NCI-H345 treated with DMSO at 0.1 percent for 48 hours (cell line): Measurements from ENCODE around the gene FBXO31.
"Not testable (repeated sequence)": the region's sequence is repeated elsewhere in the genome, so short reads cannot be mapped to it uniquely, and the experiment has no call there.

Experiments used
- DNase-seq: peaks from one replicate; lab custom pipeline; 2025; ENCODE audit not compliant: unreplicated experiment; lab: John Stamatoyannopoulos, UW

FBXO31 gene

DNA sequence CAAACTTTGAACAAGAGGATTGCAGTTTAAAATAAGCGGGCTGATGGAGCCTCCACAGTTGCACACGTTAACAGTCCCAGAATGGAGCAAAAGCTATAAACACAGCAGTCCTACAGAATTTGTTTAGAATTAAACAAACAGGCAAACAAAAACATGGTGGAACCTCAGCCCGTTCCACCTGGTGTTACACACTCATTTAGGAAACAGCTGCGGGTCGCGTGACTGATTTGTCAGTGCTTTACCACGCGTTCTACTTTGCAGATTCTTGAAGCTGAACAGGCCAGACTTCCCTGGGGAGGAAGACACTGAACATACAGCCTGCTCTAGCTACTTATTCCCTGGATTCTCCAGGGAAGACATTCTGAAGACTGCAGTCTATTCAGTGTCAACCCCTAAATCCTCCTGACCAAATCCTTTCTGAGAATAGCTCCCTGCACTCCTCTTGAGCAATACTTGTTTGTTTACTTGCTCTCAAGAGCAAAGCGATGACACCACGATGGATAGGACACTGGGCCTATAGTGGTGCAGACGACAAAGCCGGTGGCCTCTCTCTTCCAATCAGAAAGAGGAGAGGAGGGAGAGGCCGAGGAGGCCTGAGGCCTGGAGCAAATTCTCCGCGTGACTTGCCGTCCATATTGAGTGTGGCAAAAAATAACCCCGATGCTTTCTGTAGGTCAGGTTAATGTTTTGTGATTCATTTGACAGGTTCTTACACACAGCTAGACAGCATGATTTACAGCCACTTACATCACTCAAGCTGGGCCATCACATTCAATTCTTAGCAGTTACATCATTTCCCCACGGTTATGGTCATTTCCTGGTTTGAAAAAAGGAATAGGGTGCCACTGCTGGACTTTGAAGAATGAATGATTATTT lies 4.6 kb upstream of the FBXO31 start:
- DNase-seq: peak; percentile 84

DNA sequence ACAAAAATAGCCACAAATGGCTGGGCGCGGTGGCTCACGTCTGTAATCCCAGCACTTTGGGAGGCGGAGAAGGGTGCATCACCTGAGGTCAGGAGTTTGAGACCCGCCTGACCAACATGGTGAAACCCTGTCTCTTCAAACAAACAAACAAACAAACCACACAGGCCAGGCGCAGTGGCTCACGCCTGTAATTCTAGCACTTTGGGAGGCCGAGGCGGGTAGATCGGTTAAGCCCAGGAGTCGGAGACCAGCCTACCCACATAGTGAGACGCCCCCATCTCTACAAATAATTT lies 1.2 kb upstream of the FBXO31 start:
- DNase-seq: not testable (repeated sequence)

DNA sequence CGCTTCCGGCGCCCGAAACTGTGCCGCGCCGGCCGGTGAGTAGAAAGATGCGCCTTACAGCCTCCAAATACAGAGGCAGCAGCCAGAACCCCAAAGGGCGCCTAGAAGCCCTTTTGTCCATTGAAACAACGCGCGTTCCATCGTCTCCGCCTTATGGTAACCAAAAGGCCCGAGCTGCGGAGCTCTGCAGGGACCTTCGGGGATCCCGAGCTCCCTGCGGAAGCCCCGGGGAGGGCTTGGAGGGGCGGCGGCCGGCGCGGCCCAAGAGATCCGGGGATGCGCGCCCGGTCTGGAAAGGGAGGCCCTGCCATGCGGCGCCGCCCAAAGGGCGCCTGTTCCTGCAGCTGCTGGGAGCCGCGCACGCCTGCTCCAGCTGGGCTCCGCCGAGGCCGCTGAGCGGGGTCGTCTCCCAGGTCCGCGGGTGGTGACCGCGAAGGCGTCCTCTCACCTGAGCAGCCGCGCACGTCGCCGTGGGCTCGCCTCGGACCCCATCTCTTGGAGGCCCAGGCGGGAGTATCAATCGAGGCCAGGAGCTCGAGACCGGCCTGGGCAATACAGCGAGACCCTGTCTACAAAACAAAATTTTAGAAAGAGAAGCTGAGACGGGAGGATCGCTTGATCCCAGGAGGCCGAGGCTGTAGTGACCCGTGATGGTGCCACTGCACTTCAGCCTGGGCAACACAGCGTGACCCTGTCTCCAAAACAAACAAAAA lies 742 bp upstream of the FBXO31 start:
- DNase-seq: no peak

DNA sequence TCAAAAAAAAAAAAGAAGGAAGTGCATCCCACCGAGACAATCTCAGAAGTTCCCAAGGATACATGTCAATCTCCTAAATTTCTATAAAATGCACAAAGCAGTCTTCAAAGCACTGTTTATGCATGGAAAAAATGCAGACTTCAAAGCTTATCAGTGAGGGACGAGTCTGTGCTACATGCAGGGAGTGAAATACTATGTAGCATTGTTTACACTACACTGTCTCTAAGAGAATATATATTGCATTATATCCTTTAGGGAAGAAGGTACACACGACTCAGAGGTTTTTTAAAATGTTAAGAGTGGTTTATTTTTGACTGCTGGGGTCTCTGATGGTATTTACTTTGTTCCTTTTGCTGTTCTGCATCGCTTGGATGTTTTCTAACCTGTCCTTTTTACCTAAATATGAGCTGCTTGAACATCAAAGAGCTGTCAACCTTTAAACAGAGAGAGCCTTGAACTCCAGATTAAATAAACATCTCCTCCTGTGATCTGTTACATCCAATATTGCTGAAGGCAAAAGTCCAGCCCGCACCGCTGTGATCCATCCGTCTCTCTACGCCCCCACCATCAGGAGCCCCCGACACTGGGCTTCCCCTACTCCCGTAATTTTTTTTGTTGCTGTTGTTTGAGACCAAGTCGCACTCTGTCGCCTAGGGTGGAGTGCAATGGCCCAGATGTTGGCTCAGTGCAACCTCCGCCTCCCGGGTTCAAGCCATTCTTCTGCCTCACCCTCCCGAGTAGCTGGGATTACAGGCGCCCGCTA lies 1.4 kb downstream of the FBXO31 start:
- DNase-seq: no peak

DNA sequence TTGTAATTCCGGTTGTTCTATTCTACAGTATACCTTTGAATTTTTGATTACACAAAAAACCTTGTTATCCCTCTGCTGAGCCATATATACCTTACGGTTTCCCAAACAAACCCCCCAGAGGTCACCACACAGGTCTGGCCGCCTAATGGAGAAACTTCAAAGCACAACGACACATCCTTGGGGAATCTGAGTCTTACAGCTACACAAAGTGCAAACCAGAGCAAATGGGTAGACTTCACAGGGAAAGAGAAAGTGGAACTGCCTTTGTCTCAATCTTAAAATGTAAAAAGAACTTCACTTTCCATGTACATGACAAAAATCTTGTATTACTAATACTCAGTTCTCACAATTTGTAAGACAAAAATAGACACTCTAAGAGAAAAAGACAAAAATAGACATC lies 2.7 kb downstream of the FBXO31 start:
- DNase-seq: no peak

DNA sequence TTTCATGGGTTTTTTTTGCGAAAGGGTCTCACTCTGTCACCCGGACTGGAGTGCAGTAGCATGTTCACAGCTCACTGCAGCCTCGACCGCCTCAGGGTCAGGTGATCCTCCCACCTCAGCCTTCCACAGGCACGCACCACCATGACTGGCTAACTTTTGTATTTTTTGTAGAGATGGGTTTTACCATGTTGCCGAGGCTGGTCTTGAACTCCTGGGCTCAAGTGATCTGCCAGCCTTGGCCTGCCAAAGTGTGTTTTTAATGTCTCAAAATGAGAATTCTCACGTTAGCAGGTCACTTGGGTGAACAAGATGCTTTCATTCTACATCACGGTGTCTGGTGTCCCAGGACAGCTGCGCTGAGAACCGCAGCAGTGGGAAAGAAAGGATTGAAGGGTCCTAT lies 3.2 kb downstream of the FBXO31 start:
- DNase-seq: no peak

DNA sequence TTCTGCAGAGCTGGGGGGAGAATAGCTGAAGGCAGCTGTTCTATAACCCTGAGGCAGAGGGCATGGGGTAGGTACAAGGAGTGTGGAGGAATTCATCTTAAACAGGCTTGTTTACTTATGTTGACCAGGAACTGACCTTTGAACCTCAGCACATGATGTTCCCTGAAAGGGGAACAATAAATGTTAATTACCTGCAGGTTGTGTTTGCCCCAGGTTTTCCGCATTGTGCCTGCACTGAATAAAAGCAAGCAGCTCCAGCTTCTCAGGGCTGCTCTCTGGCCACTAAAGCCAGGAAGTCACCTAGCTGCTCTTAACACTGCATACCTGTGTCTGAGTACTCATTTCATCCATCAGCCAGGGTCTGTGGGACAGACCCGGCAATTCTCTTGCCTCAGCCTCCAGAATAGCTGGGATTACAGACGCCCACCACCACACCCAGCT lies 4.2 kb downstream of the FBXO31 start:
- DNase-seq: not testable (repeated sequence)

DNA sequence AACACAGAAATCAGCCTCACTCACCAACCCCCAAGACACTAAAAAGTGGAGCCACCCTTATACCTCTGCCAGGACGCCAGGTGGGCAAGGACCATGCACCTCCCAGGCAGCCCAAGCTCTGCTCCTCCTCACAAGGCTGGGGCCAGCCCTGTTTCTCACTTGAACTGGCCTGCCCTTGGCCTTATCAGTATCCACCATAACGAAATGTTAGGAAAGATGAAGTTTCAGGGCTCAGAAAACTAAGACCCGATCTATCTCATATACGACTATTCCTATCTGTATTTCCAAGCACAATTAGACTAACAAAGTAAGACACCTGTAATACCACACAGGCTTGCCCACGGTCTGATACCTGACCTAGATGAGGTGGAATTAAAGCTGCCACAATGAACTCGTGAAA lies 6.9 kb downstream of the FBXO31 start:
- DNase-seq: no peak

DNA sequence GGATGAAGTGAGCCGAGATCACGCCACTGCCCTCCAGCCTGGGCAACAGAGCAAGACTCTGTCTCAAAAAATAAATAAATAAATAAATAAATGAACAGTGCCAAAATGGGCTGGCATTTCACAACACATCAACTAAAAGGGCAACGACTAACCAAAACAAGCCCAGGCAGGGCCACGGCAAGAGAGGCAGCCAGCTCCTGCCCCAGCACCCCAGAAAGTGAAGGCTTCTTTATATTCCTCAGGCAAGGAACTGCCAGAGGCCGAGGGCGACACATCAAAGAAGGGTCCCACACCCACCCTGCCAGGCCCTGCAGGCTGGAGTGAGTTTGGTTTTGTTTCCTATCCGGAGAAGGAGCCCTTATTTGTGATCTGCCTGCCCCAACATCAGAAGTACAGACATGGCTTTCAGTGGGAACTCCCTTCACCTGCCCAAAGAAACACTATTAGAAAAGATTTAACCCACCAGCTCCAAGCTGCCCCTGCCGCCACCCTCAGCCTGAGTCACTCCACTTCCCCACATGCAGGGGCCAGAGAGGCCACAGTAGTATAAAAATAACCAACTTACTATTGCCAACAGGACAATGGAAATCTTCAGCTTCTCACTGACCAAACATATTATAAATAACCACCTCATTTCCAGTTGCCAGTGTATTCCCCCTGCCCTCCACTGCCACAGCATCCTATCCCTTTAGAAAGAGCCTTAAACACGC lies 8.0 kb downstream of the FBXO31 start:
- DNase-seq: no peak

DNA sequence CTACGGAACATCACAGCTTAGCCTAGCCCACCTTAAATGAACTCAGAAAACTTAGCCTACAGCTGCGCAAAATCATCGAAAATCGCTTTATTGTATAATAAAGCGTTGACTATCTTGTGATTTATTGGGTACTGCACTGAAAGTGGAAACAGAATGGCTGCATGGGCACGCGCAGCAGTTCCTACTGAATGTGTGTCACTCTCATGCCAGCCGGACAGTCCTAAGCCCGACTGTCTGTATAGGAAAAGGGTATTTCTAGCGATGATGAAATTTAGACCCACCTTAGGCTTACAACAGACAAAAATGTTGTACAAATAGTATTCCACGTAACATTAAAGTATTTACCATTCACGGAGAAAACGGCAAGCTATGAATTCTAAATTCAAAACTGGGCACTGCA lies 9.3 kb downstream of the FBXO31 start:
- DNase-seq: no peak

DNA sequence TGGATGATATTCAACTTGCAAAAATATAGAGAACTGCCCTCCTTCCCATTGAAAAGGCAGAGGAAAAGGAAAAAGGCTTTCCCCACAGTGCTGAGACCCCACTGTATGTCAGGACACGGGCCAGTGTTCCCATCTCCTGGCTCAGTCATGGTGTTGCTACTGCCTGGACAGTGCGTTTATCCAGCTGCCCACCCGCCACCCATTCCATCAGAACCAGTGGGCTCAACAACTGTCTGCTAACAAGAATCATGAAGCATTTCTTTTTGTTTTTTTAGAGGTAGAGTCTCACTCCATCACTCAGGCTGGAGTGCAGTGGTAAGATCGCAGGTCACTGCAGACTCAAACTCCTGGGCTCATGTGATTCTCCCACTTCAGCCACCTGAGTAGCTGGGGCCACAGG lies 11.3 kb downstream of the FBXO31 start:
- no peak for DNase-seq

DNA sequence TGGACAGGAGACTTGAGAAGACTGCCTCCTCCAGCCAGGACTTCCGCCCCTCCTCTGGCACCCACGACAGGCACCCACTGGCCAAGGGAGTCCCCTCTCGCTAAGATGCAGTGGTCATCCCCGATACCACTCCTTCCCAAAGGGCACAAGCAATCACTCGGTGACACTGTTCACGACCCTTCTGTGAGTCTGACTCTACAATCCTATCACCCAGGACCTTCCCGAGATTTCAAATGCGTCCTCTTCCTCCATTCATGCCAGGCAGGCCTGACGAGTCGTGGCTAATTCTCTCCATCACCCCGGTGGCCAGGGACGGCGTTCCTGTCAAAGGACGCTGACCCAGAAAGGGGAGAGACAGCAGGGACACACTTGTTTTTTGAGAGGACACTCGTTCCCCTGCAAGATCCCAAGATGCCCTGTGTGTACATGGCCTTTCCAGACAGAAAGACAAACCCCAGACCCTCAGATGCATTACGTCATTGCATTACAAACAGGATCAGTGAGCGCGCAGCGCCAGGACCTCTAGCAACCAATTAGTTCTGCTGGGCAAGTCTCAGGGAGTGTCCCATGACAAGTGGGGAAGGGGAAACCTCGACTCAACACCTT lies 12.2 kb downstream of the FBXO31 start:
- no peak for DNase-seq

DNA sequence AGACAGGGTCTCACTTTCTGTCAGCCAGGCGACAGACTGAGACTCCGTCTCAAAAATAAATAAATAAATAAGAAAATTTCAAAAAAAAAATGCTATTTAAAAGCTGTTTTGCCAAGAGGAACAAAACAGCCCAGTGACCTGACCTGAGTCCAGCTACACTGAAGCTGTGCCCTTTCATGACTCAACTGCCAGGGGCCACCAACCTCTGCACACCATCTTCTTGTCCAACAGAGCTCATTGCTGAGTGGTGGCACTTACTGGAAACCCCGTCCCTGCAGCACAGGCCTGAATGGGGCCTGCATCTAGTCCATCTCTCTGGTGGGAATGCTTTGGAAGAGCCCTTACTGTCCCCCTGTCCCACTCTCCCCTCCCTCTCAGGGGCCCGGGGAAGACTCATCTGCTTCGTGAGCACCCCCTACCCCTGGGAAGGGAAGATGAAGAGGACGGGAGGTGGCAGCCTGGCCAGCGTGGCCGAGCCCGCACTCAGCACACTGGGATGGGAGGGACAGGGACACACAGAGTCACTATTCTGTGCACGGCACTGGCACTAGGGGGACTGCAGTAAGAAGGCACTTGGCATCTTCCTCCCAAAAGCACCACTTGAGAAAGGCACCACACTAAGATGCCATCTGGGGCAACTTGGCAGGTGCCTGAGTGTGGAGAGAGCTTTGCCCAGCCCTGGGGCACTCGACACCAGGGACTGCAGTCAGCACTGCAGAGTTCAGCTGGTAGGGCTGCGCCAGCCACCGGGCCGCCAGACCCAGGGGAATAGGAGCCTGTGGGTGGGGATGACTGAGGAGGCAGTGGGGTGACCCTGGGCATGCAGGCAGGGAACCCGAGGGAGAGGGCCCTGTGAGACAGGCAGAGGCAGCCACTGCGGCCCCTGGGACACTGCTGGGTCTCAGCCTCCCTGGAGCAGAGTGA lies 13.5 kb downstream of the FBXO31 start:
- no peak for DNase-seq

DNA sequence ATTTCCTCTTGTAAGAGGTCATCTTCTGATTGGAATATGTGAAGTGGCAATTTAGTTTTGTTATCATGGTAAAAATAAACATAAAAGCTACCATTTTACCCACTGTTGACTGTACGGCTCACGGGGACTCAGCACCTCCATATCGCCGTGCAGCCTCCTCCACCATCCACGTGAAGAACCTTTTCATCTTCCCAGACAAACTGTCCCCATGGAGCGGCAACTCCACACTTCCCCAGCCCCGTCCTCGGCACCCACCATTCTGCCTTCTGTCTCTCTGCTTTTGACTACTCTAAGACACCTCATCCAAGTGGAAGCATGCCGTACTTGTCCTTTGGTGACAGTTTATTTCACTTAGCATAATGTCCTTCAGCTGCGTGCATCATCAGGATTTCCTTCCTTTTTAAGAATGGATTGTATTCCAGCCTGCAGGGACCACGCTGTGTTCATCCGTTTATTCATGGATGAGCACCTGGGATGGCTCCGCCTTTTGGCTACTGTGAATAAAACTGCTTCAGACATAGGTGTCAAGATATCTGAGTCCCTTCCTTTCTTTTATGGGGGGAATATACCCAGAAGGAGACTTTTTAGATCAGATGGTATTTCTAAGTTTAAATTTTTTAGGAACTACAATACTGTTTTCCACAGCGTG lies 14.3 kb downstream of the FBXO31 start:
- DNase-seq: no peak

DNA sequence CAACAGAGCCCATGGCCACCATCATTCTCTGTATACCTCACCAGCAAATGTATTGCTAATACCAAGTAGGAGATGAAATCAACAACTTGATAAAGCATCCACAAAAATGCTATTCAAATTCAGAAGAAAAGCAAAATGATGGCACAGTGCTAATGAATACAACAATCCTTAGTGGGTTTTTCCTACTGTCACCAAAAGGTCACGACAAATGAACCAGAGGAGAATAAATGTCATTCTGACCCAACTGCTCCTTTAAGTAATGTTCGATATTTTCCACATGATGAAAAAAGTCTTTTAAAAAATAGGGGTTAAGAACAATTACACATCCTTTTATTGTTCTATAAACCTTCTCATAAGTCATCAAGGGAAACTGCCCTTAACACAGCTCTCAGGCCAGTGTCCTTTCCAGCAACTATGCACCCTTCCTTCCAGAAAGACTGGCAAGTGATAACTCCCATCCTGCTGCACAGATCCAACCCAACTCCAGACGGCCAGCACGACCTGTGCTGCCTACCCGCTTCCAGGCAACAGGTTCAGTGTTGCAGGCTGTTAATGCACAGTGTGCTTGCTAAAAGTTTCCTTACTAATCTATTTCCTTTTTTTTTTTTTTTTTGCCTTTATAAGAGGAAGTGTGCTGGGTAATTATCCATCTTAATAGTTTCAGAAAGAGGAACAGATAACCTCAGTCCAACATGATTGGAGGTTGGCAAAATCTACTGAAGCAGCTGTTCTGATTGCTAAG lies 15.4 kb downstream of the FBXO31 start:
- DNase-seq: no peak

DNA sequence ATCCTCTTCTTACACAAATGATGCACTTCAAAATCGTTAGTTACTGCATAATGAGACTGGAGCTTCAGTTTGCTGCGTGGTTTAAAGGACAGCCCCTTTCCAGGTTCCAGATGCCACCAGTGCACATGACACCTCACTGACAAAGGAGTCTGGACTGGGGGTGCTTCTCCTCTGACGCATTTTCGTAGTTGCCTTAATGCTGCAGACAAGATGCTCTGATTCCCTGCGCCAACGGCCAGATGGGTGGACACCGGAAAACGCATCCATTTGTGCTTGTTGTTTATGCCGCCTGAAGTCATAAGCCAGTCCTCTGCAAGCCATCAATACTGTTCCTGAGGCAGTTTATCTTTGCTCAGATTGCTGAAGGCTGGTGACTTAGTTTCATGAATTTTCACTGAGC lies 16.0 kb downstream of the FBXO31 start:
- DNase-seq: no peak

DNA sequence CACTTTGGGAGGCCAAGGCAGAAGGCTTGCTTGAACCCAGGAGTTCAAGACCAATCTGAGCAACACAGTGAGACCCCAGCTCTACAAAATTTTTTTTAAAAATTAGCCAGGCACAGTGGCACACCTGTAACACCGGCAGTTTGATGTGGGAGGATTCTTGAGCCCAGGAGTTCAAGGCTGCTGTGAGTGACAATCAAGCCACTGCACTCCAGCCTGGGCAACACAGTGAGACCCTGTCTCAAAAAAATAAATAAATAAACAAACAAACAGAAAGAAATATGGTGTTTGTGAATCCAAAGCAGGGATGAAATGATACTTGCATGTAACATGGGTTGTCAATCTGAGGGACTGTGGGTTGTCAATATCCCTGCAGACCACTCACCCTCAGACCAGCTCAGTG lies 16.6 kb downstream of the FBXO31 start:
- no peak for DNase-seq

DNA sequence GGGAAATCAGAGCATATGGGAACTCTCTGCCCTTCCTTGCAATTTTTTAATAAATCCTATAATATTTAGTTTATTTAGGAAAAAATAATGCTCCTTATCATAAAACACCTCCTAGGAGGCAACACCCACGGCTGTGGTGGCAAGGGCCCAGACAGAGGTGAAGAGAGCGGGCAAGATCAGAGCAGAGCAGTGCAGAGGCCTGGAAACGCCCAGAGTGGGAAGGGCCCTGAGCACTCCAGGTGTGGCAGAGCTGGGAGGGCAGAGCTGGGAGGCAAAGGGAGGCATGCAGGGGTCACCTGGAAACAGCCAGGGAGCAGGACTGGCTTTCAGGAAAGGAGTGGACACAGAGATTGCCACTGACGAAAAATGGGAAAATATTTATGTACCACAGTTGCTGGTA lies 17.3 kb downstream of the FBXO31 start:
- DNase-seq: no peak
